ENCODE measurements around the gene TSPAN1. TPM values are rescaled to one million over a fixed set of nuclear protein-coding genes. Genes with fewer than 3 reads are reported as not detected.

TSPAN1 gene
- total and polyA plus RNA-seq, 12 donors: 0.39 to 44.6 (median 7.6) TPM

GRCh38 chr1:46184920-46185658 lies 10.2 kb downstream of the TSPAN1 start:
- intact Hi-C loops (cut with DNase I): no loop called here
- peaks cover 0 to 11% of the 10 kb centered on the region in 2 donors for H3K36me3 ChIP-seq (replicated peaks in 1 of 2)
- DNase-seq: no peak
- WGBS, 4 donors: 83 to 92% (median 85%) methylated on average over 7 of the region's 7 CpGs
- H3K27me3 ChIP-seq: no peaks in the 10 kb centered on the region
- no peaks in the 10 kb centered on the region for H3K9me3 ChIP-seq (replicated peaks in 1 of 3)
- H3K27ac ChIP-seq: no peak overlapping the region
- H3K4me1 ChIP-seq (replicated peaks in 1 of 2): peaks cover 4 to 16% of the 10 kb centered on the region in 2 donors
- H3K4me3 ChIP-seq: no peak overlapping the region
- TF ChIP-seq CTCF (IDR thresholded peaks at IDR 0.05) (no peak), POLR2A (IDR thresholded peaks at IDR 0.05) (no peak)

- no peak for DNase-seq
- H3K27ac ChIP-seq: no peak overlapping the region
- WGBS, 4 donors: 81 to 93% (median 92%) methylated on average over 2 of the region's 2 CpGs
- intact Hi-C loops (cut with DNase I): no loop called here
- no peaks in the 10 kb centered on the region for H3K27me3 ChIP-seq
- no peak overlapping the region for H3K4me3 ChIP-seq
- H3K36me3 ChIP-seq (replicated peaks in 1 of 2): peaks cover 0 to 19% of the 10 kb centered on the region in 2 donors
- TF ChIP-seq POLR2A (IDR thresholded peaks at IDR 0.05) (no peak), CTCF (IDR thresholded peaks at IDR 0.05) (no peak)
- peaks cover 4 to 16% of the 10 kb centered on the region in 2 donors for H3K4me1 ChIP-seq (replicated peaks in 1 of 2)
- no peaks in the 10 kb centered on the region for H3K9me3 ChIP-seq (replicated peaks in 1 of 3)
These were observed 11.2 kb downstream of the TSPAN1 start for GRCh38 chr1:46186076-46186475.

GRCh38 chr1:46187106-46187869 lies 12.4 kb downstream of the TSPAN1 start:
- intact Hi-C loops (cut with DNase I): no loop called here
- Histone ChIP-seq H3K4me1 (replicated peaks in 1 of 2) (peaks cover 4 to 16% of the 10 kb centered on the region in 2 donors), H3K27me3 (no peaks in the 10 kb centered on the region), H3K36me3 (replicated peaks in 1 of 2) (peaks cover 0 to 31% of the 10 kb centered on the region in 2 donors), H3K27ac (no peak overlapping the region), H3K4me3 (no peak overlapping the region), H3K9me3 (replicated peaks in 1 of 3) (no peaks in the 10 kb centered on the region)
- no peak for DNase-seq
- 92 to 97% (median 95%) methylated on average over 6 to 8 of the region's 8 CpGs for WGBS, 4 donors
- TF ChIP-seq POLR2A (IDR thresholded peaks at IDR 0.05) (no peak), CTCF (IDR thresholded peaks at IDR 0.05) (no peak)

- TF ChIP-seq POLR2A (IDR thresholded peaks at IDR 0.05) (no peak), CTCF (IDR thresholded peaks at IDR 0.05) (no peak)
- DNase-seq: no peak
- WGBS, 4 donors: 74 to 80% (median 79%) methylated on average over 6 of the region's 6 CpGs
- Histone ChIP-seq H3K27ac (peak overlapping the region in 1 of 5 donors; percentile 1), H3K27me3 (no peaks in the 10 kb centered on the region), H3K36me3 (replicated peaks in 1 of 2) (peaks cover 0 to 43% of the 10 kb centered on the region in 2 donors), H3K4me1 (replicated peaks in 1 of 2) (peaks cover 2 to 6% of the 10 kb centered on the region in 2 donors), H3K4me3 (no peak overlapping the region), H3K9me3 (replicated peaks in 1 of 3) (no peaks in the 10 kb centered on the region)
- intact Hi-C loops (cut with DNase I): no loop called here
These were observed 13.6 kb downstream of the TSPAN1 start for GRCh38 chr1:46188295-46189030.

Data from adrenal gland (tissue), 12 donors.